Endodermal cell (in vitro differentiated cells): Measurements from ENCODE around the gene KLK7. TPM values are rescaled to one million over a fixed set of nuclear protein-coding genes. Genes with fewer than 3 reads are reported as not detected.

Experiments
- DNase-seq: peaks from one replicate; pipeline ENCODE4 v3.0.0-alpha.2; 2017
- H3K27ac ChIP-seq: 2 replicates; pipeline ENCODE4 v1.5.1; 2013; ENCODE audit warnings: mild to moderate bottlenecking, low read depth, low read length, moderate library complexity
- H3K27me3 ChIP-seq: 2 replicates; pipeline ENCODE4 v1.6.1; 2013; ENCODE audit warnings: mild to moderate bottlenecking, low read length, moderate library complexity; ENCODE audit not compliant: insufficient read depth, control insufficient read depth, poor library complexity, severe bottlenecking
- H3K36me3 ChIP-seq: 2 replicates; pipeline ENCODE4 v1.7.0; 2013; ENCODE audit warnings: mild to moderate bottlenecking, low read length, moderate library complexity; ENCODE audit not compliant: control insufficient read depth, insufficient read depth
- H3K4me1 ChIP-seq: one replicate; pipeline ENCODE4 v1.7.0; 2013; ENCODE audit warnings: low read length; ENCODE audit not compliant: control insufficient read depth, insufficient read depth
- H3K4me3 ChIP-seq: 2 replicates; pipeline ENCODE4 v1.5.1; 2013; ENCODE audit warnings: mild to moderate bottlenecking, low read length, moderate library complexity
- H3K9ac ChIP-seq: 2 replicates; pipeline ENCODE4 v1.6.1; 2013; ENCODE audit warnings: mild to moderate bottlenecking, low read length, moderate library complexity; ENCODE audit not compliant: poor library complexity, severe bottlenecking; ENCODE audit errors: extremely low read depth
- H3K9me3 ChIP-seq: 2 replicates; pipeline ENCODE4 v1.6.1; 2013; ENCODE audit warnings: mild to moderate bottlenecking, low read length, moderate library complexity; ENCODE audit not compliant: control insufficient read depth
- H3K27ac Mint-ChIP-seq: 2 replicates; pipeline ENCODE4 v1.8.0; 2020; ENCODE audit warnings: mixed read lengths
- H3K27me3 Mint-ChIP-seq: 2 replicates; pipeline ENCODE4 v1.8.0; 2021; ENCODE audit warnings: mild to moderate bottlenecking, mixed read lengths; ENCODE audit not compliant: insufficient read depth
- H3K36me3 Mint-ChIP-seq: 2 replicates; pipeline ENCODE4 v1.8.0; 2020; ENCODE audit warnings: low read depth, mixed read lengths
- H3K4me1 Mint-ChIP-seq: 2 replicates; pipeline ENCODE4 v1.8.0; 2020; ENCODE audit warnings: mixed read lengths
- H3K4me3 Mint-ChIP-seq: 2 replicates; pipeline ENCODE4 v1.8.0; 2020; ENCODE audit warnings: mild to moderate bottlenecking, moderate library complexity, mixed read lengths
- H3K9me3 Mint-ChIP-seq: 2 replicates; pipeline ENCODE4 v1.8.0; 2020; ENCODE audit warnings: mild to moderate bottlenecking, mixed read lengths
- CTCF ChIP-seq: fragments of 200-600 bp; sonication (generic); conservative IDR thresholded peaks from 2 replicates; pipeline ENCODE4 v1.5.0; 2021; ENCODE audit warnings: antibody characterized with exemption, mild to moderate bottlenecking
- WGBS, 2 experiments: methylation state at CpG; one replicate each; pipeline versions ENCODE4 v1.1.5 to v1.1.7; 2013; ENCODE audit warnings: missing lambda C conversion rate in 2 of 2, mixed read lengths in 1 of 2; ENCODE audit not compliant: insufficient coverage in 1 of 2, insufficient read length in 1 of 2; 5-methylcytosine and 5-hydroxymethylcytosine counted together
- total RNA-seq, 2 donors: library from RNA; stranded (reverse); fragmentation: NEBNext Ultra II Directional in 1 of 2; extraction: Animal tissue kit (Norgen Biotek cat#: 25700) in 1 of 2; gene quantifications; 2 replicates in 1 of 2; 3 replicates in 1 of 2; pipeline ENCODE4 v1.2.1, GENCODE V29; 2021

KLK7 gene
- total RNA-seq, 2 donors from 2014 or later: not detected

- no peaks in the 10 kb centered on the region for H3K9me3 ChIP-seq
- Mint-ChIP-seq H3K4me3 (no peak overlapping the region), H3K36me3 (no peaks in the 10 kb centered on the region), H3K4me1 (peaks cover 14% of the 10 kb centered on the region), H3K27ac (no peak overlapping the region), H3K27me3 (peaks cover 52% of the 10 kb centered on the region), H3K9me3 (no peaks in the 10 kb centered on the region)
- no peak for DNase-seq
- no peak overlapping the region for H3K27ac ChIP-seq
- WGBS, 2 experiments: 93 to 96% methylated on average over 3 to 10 of the region's 10 CpGs
- H3K4me3 ChIP-seq: no peak overlapping the region
- no peak overlapping the region for H3K9ac ChIP-seq
- H3K36me3 ChIP-seq: no peaks in the 10 kb centered on the region
- H3K4me1 ChIP-seq: no peaks in the 10 kb centered on the region
- no peak for TF ChIP-seq CTCF
- peaks cover 8% of the 10 kb centered on the region for H3K27me3 ChIP-seq
Measured at GRCh38 chr19:51000426-51000825, 16.7 kb upstream of the KLK7 start.

GRCh38 chr19:50998686-50999085, 15.0 kb upstream of the KLK7 start:
- no peak for DNase-seq
- Histone ChIP-seq H3K27ac (no peak overlapping the region), H3K36me3 (no peaks in the 10 kb centered on the region), H3K9me3 (no peaks in the 10 kb centered on the region), H3K9ac (no peak overlapping the region), H3K27me3 (peaks cover 8% of the 10 kb centered on the region), H3K4me3 (no peak overlapping the region), H3K4me1 (no peaks in the 10 kb centered on the region)
- peaks cover 43% of the 10 kb centered on the region for H3K27me3 Mint-ChIP-seq
- no peaks in the 10 kb centered on the region for H3K36me3 Mint-ChIP-seq
- WGBS, 2 experiments: 72 to 90% methylated on average over 4 of the region's 4 CpGs
- peaks cover 2% of the 10 kb centered on the region for H3K9me3 Mint-ChIP-seq
- H3K4me1 Mint-ChIP-seq: peaks cover 14% of the 10 kb centered on the region
- H3K4me3 Mint-ChIP-seq: no peak overlapping the region
- no peak for TF ChIP-seq CTCF
- no peak overlapping the region for H3K27ac Mint-ChIP-seq

DNA sequence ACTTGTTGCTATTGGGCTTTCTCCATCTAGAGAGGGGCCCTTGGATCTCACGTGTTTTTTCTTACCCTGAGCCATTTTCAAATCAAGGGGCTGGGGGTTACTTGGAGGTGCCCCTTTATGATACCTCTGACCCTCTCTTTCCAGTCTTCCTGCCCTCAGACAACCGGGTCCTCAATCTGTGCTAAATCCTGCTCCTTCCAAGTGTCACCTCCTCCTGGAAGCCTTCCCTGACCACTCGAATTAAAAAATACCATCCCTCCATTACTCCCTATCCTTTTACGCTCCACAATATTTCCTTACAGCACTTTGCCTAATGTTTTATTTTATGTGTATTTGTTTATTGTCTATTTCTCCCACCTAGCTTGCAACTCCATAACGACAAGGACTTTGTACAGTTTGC, 14.3 kb upstream of the KLK7 start:
- Mint-ChIP-seq H3K9me3 (peaks cover 2% of the 10 kb centered on the region), H3K4me3 (no peak overlapping the region), H3K27me3 (peaks cover 41% of the 10 kb centered on the region), H3K36me3 (no peaks in the 10 kb centered on the region), H3K27ac (no peak overlapping the region), H3K4me1 (peaks cover 14% of the 10 kb centered on the region)
- Histone ChIP-seq H3K27ac (no peak overlapping the region), H3K27me3 (peaks cover 8% of the 10 kb centered on the region), H3K4me3 (no peak overlapping the region), H3K9me3 (no peaks in the 10 kb centered on the region), H3K9ac (no peak overlapping the region), H3K4me1 (no peaks in the 10 kb centered on the region), H3K36me3 (no peaks in the 10 kb centered on the region)
- no peak for DNase-seq
- no peak for TF ChIP-seq CTCF
- WGBS, 2 experiments: 73 to 77% methylated on average over 2 to 4 of the region's 5 CpGs
